Measurements from ENCODE around the gene PXDC1.

DNA sequence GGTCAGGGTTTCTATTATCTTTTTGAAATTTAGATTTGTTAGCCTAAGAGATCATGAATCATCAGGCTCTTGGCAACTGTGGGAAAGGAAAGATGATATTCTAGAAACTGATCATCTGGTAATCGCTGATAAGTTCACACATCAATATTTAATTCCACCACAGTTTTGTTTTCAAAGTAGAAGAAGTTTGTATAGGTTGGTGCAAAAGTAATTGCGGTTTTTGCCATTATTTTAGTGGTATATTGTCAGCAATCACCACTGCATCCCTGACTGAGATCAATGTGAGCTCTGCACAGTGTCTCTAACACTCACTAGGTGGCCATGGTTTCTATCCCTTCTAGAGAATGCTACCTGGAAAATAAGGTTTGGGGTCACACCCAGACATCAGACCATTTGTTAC lies 17.0 kb upstream of the PXDC1 start:
- TF ChIP-seq, protein P1, sequence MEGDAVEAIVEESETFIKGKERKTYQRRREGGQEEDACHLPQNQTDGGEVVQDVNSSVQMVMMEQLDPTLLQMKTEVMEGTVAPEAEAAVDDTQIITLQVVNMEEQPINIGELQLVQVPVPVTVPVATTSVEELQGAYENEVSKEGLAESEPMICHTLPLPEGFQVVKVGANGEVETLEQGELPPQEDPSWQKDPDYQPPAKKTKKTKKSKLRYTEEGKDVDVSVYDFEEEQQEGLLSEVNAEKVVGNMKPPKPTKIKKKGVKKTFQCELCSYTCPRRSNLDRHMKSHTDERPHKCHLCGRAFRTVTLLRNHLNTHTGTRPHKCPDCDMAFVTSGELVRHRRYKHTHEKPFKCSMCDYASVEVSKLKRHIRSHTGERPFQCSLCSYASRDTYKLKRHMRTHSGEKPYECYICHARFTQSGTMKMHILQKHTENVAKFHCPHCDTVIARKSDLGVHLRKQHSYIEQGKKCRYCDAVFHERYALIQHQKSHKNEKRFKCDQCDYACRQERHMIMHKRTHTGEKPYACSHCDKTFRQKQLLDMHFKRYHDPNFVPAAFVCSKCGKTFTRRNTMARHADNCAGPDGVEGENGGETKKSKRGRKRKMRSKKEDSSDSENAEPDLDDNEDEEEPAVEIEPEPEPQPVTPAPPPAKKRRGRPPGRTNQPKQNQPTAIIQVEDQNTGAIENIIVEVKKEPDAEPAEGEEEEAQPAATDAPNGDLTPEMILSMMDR (IDR thresholded peaks at IDR 0.05 in 4 of 5, conservative IDR thresholded peaks at IDR 0.05 in 1 of 5): no peak
- no peak for TF ChIP-seq POLR2A (IDR thresholded peaks at IDR 0.05)

Measured in gastrocnemius medialis (tissue), 4 donors.